GM12874 (cell line): ENCODE measurements around the gene OR8A1.

Experiments used
- TF ChIP-seq, protein P1 (sequence below): IDR thresholded peaks from 2 replicates; pipeline ENCODE4 v1.5.1; 2011; ENCODE audit warnings: low read depth, mild to moderate bottlenecking, control low read depth, low read length, moderate library complexity; ENCODE audit not compliant: insufficient read depth

Gene OR8A1

DNA sequence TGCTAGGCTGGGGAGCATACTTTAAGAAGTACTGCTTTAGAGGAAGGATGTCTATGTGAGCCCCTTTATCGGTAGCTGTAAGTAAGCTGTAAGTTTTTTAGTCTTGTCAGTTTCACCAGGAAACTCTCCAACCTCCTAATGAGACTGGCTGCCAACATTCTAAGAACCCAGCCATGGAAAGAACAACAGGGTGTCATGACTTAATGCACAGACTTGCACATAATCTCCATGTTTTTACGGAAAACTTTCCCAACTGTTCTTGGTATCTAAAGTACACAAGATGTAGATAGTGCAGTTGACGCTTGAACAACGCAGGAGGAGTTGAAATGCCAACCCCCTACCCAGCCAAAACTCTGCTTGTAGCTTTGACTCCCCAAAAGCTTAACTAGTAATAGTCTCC, 9.0 kb downstream of the OR8A1 start:
- TF ChIP-seq, protein P1, sequence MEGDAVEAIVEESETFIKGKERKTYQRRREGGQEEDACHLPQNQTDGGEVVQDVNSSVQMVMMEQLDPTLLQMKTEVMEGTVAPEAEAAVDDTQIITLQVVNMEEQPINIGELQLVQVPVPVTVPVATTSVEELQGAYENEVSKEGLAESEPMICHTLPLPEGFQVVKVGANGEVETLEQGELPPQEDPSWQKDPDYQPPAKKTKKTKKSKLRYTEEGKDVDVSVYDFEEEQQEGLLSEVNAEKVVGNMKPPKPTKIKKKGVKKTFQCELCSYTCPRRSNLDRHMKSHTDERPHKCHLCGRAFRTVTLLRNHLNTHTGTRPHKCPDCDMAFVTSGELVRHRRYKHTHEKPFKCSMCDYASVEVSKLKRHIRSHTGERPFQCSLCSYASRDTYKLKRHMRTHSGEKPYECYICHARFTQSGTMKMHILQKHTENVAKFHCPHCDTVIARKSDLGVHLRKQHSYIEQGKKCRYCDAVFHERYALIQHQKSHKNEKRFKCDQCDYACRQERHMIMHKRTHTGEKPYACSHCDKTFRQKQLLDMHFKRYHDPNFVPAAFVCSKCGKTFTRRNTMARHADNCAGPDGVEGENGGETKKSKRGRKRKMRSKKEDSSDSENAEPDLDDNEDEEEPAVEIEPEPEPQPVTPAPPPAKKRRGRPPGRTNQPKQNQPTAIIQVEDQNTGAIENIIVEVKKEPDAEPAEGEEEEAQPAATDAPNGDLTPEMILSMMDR: no peak

DNA sequence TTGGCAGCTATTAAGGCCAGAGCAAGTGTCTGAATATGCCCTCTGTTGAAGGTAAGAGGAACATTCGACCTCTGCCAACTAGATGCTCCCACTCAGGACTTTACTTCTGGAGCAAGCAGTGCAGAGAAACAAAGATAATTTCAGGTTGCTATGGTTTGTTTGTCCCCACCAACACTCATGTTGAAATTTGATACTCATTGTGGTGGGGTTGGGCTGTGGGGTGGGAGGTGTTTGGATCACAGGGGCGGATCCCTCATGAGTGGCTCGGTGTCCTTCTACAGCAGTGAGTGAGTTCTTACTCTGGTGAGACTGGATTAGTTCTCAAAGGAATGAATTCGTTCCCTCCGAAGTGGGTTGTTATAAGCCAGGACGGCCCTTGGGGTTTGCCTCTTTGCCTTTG, 12.0 kb downstream of the OR8A1 start:
- TF ChIP-seq, protein P1: no peak

DNA sequence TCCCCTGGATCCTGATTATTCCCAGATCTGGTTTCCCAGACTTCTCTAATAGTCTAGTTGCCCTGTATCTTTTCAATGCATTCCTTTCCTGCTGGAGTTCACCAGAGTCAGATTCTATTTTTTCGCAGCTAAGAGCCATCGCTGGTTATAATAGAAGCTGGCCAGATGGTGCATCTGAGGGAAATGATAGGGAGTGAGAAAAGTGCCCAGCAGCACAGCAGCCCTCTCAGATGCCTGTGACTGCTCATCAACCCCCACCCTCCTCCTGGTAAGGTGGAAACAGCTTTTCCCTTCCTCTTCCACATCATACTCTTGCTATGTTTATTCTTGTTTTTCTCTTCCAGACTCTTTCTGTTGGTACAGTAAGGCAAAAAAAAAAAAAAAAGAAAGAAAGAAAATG, 12.8 kb downstream of the OR8A1 start:
- TF ChIP-seq, protein P1: no peak

DNA sequence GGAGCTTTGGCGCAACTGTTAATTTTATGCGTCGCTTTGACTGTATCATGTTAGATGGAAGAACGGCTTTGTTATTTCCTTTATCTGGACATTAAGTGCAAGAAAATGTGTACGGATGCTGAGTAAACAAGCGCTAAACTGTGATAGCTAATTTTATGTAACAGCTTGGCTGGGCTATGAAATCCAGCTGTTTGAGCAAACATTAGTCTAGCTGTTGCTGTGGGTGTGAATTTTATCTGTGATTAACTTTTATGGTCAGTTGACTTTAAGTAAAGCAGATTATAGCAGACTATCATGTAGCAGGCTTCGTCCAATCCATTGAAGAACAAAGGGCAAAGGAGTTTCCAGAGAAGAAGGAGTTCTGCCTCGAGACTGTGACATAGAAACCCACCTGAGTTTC, 14.0 kb downstream of the OR8A1 start:
- TF ChIP-seq, protein P1: no peak

DNA sequence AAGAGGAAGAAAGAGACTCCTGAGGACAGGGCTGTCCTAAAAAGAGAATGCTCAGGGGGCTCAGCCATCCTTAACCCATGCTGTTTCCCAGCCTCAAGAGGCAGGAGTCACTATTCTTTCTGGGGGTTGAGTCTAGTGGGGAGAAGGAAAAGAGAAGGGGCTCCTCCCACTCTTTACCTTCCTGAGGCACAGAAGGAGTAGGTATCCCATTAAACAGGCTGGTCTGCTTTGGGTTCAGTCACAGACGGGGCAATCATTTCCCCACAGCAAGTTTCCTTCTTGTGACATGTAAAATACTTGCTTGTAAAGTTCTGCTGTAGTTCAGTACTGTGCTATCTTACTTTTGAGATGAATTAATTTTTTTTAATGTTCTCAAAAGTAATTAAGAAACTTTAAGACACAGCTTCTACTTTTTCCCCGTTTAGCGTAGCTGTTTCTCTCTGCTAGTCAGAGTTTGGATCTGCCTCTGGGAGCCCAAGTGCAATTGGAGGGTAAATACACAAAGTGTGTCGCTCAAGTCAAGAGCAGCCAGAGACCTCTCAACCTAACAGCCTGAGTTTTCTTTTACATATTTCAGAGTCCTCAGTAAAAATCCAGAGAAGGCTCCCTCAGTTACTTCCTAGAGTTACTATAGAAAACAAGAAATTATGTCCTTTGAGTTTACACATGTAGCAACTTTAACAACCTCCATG, 15.0 kb downstream of the OR8A1 start:
- TF ChIP-seq, protein P1: no peak

DNA sequence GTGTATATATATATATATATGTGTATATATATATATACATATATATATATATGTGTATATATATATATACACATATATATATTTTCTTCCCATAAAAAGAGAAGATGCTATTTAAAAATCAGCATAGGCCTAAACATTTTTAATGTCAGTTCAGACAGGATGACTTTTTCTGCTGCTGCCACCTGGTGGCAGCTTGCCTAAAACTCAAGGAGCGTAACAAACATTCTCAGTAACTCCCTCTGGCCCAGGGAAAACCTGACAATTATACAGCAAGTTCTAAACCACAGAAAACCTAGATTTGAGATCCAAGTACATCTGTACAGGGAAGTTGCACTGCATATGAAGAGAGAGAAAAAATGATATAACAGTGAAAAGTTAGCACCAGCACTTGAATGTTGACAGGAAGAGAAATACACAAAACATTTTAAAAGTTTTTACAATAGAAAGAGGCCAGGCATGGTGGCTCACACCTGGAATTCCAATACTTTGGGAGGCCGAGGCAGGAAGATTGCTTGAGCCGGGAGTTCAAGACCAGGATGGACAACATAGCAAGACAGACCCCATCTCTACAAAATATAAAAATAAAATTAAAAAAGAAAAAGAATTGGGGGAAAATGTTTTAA, 16.6 kb downstream of the OR8A1 start:
- TF ChIP-seq, protein P1: peak; percentile 61

DNA sequence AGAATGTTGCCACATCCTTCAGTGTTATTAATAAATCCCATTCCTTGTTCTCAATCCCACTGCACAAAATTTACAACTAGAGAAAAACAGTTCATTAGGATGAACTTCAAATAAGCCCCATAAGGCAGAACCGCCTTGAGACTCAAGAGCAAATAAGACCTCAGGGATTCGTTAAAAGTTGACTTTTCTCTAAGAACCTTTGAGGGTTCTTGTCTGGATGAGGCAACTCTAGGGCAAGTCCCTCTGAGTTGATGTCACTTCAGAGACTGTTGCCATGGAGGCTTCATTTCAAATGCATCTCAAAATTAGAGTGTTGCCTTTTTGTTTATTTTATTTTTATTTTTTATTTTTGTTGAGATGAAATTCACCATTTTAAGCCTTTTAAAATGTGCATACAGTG, 21.6 kb downstream of the OR8A1 start:
- TF ChIP-seq, protein P1: no peak
